ENCODE measurements around the gene TCF3. TPM values are rescaled to one million over a fixed set of nuclear protein-coding genes. Genes with fewer than 3 reads are reported as not detected.
A peak's percentile ranks its signal among the peaks of the same experiment; 100 is the strongest.

TCF3 gene
- total and polyA plus RNA-seq, 2 experiments from 2014 or later = 18.3 to 58.9 TPM

- WGBS, 2 experiments (ENCODE audit: low coverage in 1 of 2, low lambda C conversion rate in 2 of 2, missing lambda C conversion rate in 2 of 2) = 1 to 2% methylated on average over 52 to 64 of the region's 79 CpGs
- H3K36me3 ChIP-seq (ENCODE audit: low read depth) = no peaks in the 10 kb centered on the region
- DNase-seq = peak; percentile 98
- peaks cover 48% of the 10 kb centered on the region for H3K79me2 ChIP-seq (ENCODE audit: insufficient read depth)
- peak within 1 kb of the TSS; percentile 95 for H3K4me2 ChIP-seq (ENCODE audit: unreplicated experiment)
- H2AFZ ChIP-seq = peak within 1 kb of the TSS; percentile 95
- peaks cover 13% of the 10 kb centered on the region for H3K4me1 ChIP-seq (ENCODE audit: insufficient read depth)
- no peaks in the 10 kb centered on the region for H3K9me3 ChIP-seq (ENCODE audit: low read depth)
- peaks cover 12% of the 10 kb centered on the region for H3F3A ChIP-seq (ENCODE audit: insufficient read depth)
- peak within 1 kb of the TSS; percentile 86 for H3K9ac ChIP-seq
- H3K27ac ChIP-seq = peak within 1 kb of the TSS; percentile 89
- no peaks in the 10 kb centered on the region for H4K20me1 ChIP-seq (ENCODE audit: insufficient read depth)
- no peaks in the 10 kb centered on the region for H3K9me2 ChIP-seq (ENCODE audit: insufficient read depth)
- peak within 1 kb of the TSS; percentile 89 for H3K4me3 ChIP-seq
- in situ Hi-C loops (cut with MboI) = no loop called here
- TF ChIP-seq EZH2phosphoT487 (IDR thresholded peaks at IDR 0.05; ENCODE audit: insufficient read depth, low read depth) (no peak), EZH2 (IDR thresholded peaks at IDR 0.05; ENCODE audit: insufficient read depth, poor library complexity, severe bottlenecking) (no peak)
- H3K27me3 ChIP-seq (replicated peaks; ENCODE audit: insufficient read depth) = no peaks in the 10 kb centered on the region
These were observed 46.9 kb downstream of the TCF3 start, which contains the start of gene UQCR11 for GRCh38 chr19:1605236-1606137. Gene UQCR11, minus strand, starts transcription at chr19:1605462. Its CDS starts 53 bp downstream, at chr19:1605409.

GRCh38 chr19:1602091-1602707, 50.2 kb downstream of the TCF3 start:
- H3K36me3 ChIP-seq (ENCODE audit: low read depth) = peaks cover 9% of the 10 kb centered on the region; the same call in 1 of the 2 replicates
- peaks cover 13% of the 10 kb centered on the region for H3K4me1 ChIP-seq (ENCODE audit: insufficient read depth)
- H4K20me1 ChIP-seq (ENCODE audit: insufficient read depth) = no peaks in the 10 kb centered on the region
- in situ Hi-C loops (cut with MboI) = no loop called here
- H3K79me2 ChIP-seq (ENCODE audit: insufficient read depth) = peaks cover 75% of the 10 kb centered on the region
- WGBS, 2 experiments (ENCODE audit: low coverage in 1 of 2, low lambda C conversion rate in 2 of 2, missing lambda C conversion rate in 2 of 2) = 91 to 92% methylated on average over 20 to 21 of the region's 21 CpGs
- TF ChIP-seq EZH2phosphoT487 (IDR thresholded peaks at IDR 0.05; ENCODE audit: insufficient read depth, low read depth) (no peak), EZH2 (IDR thresholded peaks at IDR 0.05; ENCODE audit: insufficient read depth, poor library complexity, severe bottlenecking) (no peak)
- H3K4me2 ChIP-seq (ENCODE audit: unreplicated experiment) = no peak overlapping the region
- no peak overlapping the region for H3K9ac ChIP-seq
- H3K9me3 ChIP-seq (ENCODE audit: low read depth) = no peaks in the 10 kb centered on the region
- H3K9me2 ChIP-seq (ENCODE audit: insufficient read depth) = no peaks in the 10 kb centered on the region
- peaks cover 12% of the 10 kb centered on the region for H3F3A ChIP-seq (ENCODE audit: insufficient read depth)
- no peak overlapping the region for H2AFZ ChIP-seq
- H3K27ac ChIP-seq = no peak overlapping the region
- no peak overlapping the region for H3K4me3 ChIP-seq
- H3K27me3 ChIP-seq (replicated peaks; ENCODE audit: insufficient read depth) = no peaks in the 10 kb centered on the region
- DNase-seq = no peak

GRCh38 chr19:1601613-1602064, 50.8 kb downstream of the TCF3 start:
- Histone ChIP-seq H3K9me2 (ENCODE audit: insufficient read depth) (no peaks in the 10 kb centered on the region), H3F3A (ENCODE audit: insufficient read depth) (peaks cover 7% of the 10 kb centered on the region), H3K27ac (no peak overlapping the region), H3K9ac (no peak overlapping the region), H3K79me2 (ENCODE audit: insufficient read depth) (peaks cover 75% of the 10 kb centered on the region), H2AFZ (no peak overlapping the region), H3K9me3 (ENCODE audit: low read depth) (no peaks in the 10 kb centered on the region), H3K27me3 (replicated peaks; ENCODE audit: insufficient read depth) (no peaks in the 10 kb centered on the region), H3K4me3 (no peak overlapping the region), H4K20me1 (ENCODE audit: insufficient read depth) (no peaks in the 10 kb centered on the region), H3K36me3 (ENCODE audit: low read depth) (peaks cover 14% of the 10 kb centered on the region; the same call in 1 of the 2 replicates), H3K4me1 (ENCODE audit: insufficient read depth) (peaks cover 13% of the 10 kb centered on the region), H3K4me2 (ENCODE audit: unreplicated experiment) (no peak overlapping the region)
- 82 to 84% methylated on average over 14 of the region's 14 CpGs for whole genome bisulfite sequencing, 2 experiments (ENCODE audit: low coverage in 1 of 2, low lambda C conversion rate in 2 of 2, missing lambda C conversion rate in 2 of 2)
- DNase-seq = peak; percentile 33
- no peak for TF ChIP-seq EZH2phosphoT487 (IDR thresholded peaks at IDR 0.05; ENCODE audit: insufficient read depth, low read depth)
- in situ Hi-C loops (cut with MboI) = no loop called here

GRCh38 chr19:1599460-1599846, 53.0 kb downstream of the TCF3 start:
- Histone ChIP-seq H4K20me1 (ENCODE audit: insufficient read depth) (no peaks in the 10 kb centered on the region), H3K9ac (no peak overlapping the region), H3K9me3 (ENCODE audit: low read depth) (no peaks in the 10 kb centered on the region), H3K36me3 (ENCODE audit: low read depth) (peaks cover 20% of the 10 kb centered on the region; the same call in 1 of the 2 replicates), H3K9me2 (ENCODE audit: insufficient read depth) (no peaks in the 10 kb centered on the region), H2AFZ (no peak overlapping the region), H3K27me3 (replicated peaks; ENCODE audit: insufficient read depth) (no peaks in the 10 kb centered on the region), H3K4me2 (ENCODE audit: unreplicated experiment) (no peak overlapping the region), H3K79me2 (ENCODE audit: insufficient read depth) (peaks cover 67% of the 10 kb centered on the region), H3F3A (ENCODE audit: insufficient read depth) (peaks cover 11% of the 10 kb centered on the region; the same call in 1 of the 2 replicates), H3K4me1 (ENCODE audit: insufficient read depth) (peaks cover 8% of the 10 kb centered on the region; the same call in 1 of the 2 replicates), H3K27ac (no peak overlapping the region), H3K4me3 (no peak overlapping the region)
- TF ChIP-seq EZH2 (IDR thresholded peaks at IDR 0.05; ENCODE audit: insufficient read depth, poor library complexity, severe bottlenecking) (no peak), EZH2phosphoT487 (IDR thresholded peaks at IDR 0.05; ENCODE audit: insufficient read depth, low read depth) (no peak)
- in situ Hi-C loops (cut with MboI) = no loop called here
- 89 to 90% methylated on average over 14 to 15 of the region's 15 CpGs for WGBS, 2 experiments (ENCODE audit: low coverage in 1 of 2, low lambda C conversion rate in 2 of 2, missing lambda C conversion rate in 2 of 2)
- no peak for DNase-seq
